Measurements from ENCODE around the gene ADCYAP1. TPM values are rescaled to one million over a fixed set of nuclear protein-coding genes. Genes with fewer than 3 reads are reported as not detected.

The ADCYAP1 gene
- total RNA-seq, 6 experiments from 2014 or later = not detected

DNA sequence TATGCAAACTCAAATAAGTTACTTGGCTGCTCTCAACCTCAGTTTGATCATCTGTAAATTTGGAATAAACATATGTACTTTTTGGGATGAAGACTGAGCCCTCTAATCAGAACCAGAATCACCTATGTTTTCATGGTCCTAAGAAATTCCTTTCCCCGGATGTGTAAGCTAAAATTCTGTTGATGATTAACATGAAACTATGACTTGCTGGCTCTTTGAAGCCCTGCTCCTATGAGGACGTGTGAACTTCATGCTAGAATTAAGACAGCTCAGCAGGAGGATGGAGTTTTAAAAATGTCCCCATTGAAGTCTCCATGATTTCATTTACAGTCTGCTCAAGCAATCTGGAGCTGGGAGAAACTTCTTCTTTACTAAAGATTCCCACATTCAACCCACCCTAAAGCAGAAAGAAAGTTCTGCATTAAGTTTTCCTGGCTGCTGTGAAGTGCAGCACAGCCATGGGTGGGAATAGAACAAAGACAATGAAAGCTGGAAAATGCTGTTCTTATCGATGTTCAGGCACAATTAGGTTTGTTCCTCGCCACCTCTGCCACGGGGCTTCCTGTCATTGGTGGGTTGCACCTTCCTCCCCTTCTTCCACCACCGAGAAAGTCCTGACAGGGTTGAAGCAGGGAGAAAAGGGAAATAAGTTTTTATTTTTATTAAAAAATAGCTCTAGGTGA is 50.9 kb downstream of the ADCYAP1 start:
- TF ChIP-seq, protein P1, sequence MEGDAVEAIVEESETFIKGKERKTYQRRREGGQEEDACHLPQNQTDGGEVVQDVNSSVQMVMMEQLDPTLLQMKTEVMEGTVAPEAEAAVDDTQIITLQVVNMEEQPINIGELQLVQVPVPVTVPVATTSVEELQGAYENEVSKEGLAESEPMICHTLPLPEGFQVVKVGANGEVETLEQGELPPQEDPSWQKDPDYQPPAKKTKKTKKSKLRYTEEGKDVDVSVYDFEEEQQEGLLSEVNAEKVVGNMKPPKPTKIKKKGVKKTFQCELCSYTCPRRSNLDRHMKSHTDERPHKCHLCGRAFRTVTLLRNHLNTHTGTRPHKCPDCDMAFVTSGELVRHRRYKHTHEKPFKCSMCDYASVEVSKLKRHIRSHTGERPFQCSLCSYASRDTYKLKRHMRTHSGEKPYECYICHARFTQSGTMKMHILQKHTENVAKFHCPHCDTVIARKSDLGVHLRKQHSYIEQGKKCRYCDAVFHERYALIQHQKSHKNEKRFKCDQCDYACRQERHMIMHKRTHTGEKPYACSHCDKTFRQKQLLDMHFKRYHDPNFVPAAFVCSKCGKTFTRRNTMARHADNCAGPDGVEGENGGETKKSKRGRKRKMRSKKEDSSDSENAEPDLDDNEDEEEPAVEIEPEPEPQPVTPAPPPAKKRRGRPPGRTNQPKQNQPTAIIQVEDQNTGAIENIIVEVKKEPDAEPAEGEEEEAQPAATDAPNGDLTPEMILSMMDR (IDR thresholded peaks at IDR 0.05) = no peak
- no peaks in the 10 kb centered on the region; the same call in 1 of the 2 replicates for H3K4me1 Mint-ChIP-seq (ENCODE audit: low read depth)
- H3K27me3 Mint-ChIP-seq (ENCODE audit: insufficient read depth) = peaks cover 4% of the 10 kb centered on the region

DNA sequence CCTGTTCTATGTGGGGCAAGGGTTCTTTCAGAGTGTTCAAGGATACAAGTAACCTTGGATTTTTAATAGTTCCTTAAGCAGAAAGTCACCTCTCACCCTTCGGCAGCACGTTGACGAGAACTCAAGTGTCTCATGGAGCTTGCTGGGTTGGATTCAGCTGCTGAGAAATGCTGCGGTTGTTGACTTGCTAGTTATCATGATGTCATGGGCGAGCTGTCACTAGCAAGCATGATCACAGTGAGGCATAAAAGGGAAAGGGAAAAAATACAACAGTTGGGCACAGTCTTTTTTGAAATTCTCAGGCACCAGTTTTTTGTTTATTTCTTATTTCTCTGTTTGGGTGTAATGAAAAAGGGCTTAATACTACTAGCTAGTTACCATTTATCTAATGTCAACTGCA is 53.2 kb downstream of the ADCYAP1 start:
- Mint-ChIP-seq H3K4me1 (ENCODE audit: low read depth) (peaks cover 6% of the 10 kb centered on the region), H3K9me3 (no peaks in the 10 kb centered on the region), H3K4me3 (no peak overlapping the region), H3K27me3 (ENCODE audit: insufficient read depth) (peaks cover 4% of the 10 kb centered on the region), H3K36me3 (ENCODE audit: low read depth) (no peaks in the 10 kb centered on the region), H3K27ac (no peak overlapping the region)
- no peak for DNase-seq
- TF ChIP-seq, protein P1 (IDR thresholded peaks at IDR 0.05) = no peak

More for the DNA sequence above, 50.9 kb downstream of the ADCYAP1 start:
- DNase-seq = no peak
- no peak overlapping the region for H3K27ac Mint-ChIP-seq
- no peaks in the 10 kb centered on the region for H3K9me3 Mint-ChIP-seq
- H3K36me3 Mint-ChIP-seq (ENCODE audit: low read depth) = no peaks in the 10 kb centered on the region
- H3K4me3 Mint-ChIP-seq = no peak overlapping the region

DNA sequence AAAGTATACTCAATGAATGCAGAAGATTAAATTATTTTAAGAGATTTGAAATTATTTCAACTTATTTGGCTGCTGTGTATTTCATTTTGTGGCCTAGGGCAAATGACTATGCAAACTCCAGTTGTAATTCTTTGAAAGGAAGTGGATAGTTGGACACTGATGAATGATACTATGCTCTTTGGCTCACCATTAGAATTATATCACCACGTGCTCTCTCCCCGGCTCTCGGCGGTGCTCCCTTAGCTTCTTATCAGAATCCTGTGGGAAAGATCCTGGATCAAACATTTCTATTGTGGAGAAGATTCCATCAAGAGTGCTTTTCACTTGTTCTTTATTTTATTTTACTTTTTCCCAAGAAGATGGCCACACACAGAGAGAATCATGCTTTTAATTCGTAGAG is 55.2 kb downstream of the ADCYAP1 start:
- DNase-seq = no peak
- peaks cover 4% of the 10 kb centered on the region for H3K27me3 Mint-ChIP-seq (ENCODE audit: insufficient read depth)
- TF ChIP-seq, protein P1 (IDR thresholded peaks at IDR 0.05) = no peak

More for the DNA sequence above, 55.2 kb downstream of the ADCYAP1 start:
- no peak overlapping the region for H3K27ac Mint-ChIP-seq
- no peaks in the 10 kb centered on the region for H3K36me3 Mint-ChIP-seq (ENCODE audit: low read depth)
- peaks cover 6% of the 10 kb centered on the region for H3K4me1 Mint-ChIP-seq (ENCODE audit: low read depth)
- H3K4me3 Mint-ChIP-seq = no peak overlapping the region
- no peaks in the 10 kb centered on the region for H3K9me3 Mint-ChIP-seq

Other genes with a start within 250 kb of the ADCYAP1 start
- 100 to 1,000 TPM in 5 of 6 experiments, 10 to 100 TPM in 1; 88.6 to 179 (median 153) TPM for gene TYMS, start 247.2 kb upstream of the ADCYAP1 start, total RNA-seq (2021; fragmentation: NEBNext Ultra II Directional; extraction: Animal tissue kit (Norgen Biotek cat#: 25700))
- 10 to 100 TPM in 4 of 6 experiments, 1 to 10 TPM in 2; 8.3 to 15.7 (median 12.4) TPM for gene ENOSF1, start 192.2 kb upstream of the ADCYAP1 start, total RNA-seq (2021; fragmentation: NEBNext Ultra II Directional; extraction: Animal tissue kit (Norgen Biotek cat#: 25700))
- gene YES1, start 92.6 kb upstream of the ADCYAP1 start, total RNA-seq (2021; fragmentation: NEBNext Ultra II Directional; extraction: Animal tissue kit (Norgen Biotek cat#: 25700)) = 10 to 100 TPM; 30.6 to 57.8 (median 46.5) TPM

All from HFFc6 (cell line).